HG02678 (cell line): ENCODE data around the gene GRID1.
A peak's percentile ranks its signal among the peaks of the same experiment; 100 is the strongest.
"Not testable (repeated sequence)": the region's sequence is repeated elsewhere in the genome, so short reads cannot be mapped to it uniquely, and the experiment has no call there.

ENCODE experiments used
- ATAC-seq: cut with Tn5 transposase; IDR thresholded peaks from one replicate; pipeline ENCODE4 v1.9.1; 2021; ENCODE audit warnings: mild to moderate bottlenecking, moderate library complexity; ENCODE audit not compliant: unreplicated experiment

GRID1 gene

DNA sequence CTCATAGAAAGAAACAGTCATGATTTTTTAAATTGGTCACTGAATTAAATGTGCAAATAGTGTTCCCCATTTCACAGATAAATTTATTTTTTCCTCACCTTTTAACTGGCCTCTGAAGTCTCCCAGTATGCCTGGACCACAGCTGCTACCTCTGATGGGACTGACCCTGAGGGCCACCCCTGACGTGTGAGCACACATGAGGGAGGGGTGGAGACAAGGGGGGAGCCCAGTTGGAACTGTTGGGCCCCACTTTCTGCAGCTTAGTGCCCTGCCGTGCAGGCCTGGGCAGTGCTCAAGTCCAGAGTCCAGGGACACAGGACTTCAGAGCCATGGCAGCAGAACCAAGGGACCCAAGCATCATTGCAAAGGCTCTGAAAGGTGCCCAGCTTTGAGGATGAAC is 243.9 kb downstream of the GRID1 start:
- ATAC-seq = no peak

DNA sequence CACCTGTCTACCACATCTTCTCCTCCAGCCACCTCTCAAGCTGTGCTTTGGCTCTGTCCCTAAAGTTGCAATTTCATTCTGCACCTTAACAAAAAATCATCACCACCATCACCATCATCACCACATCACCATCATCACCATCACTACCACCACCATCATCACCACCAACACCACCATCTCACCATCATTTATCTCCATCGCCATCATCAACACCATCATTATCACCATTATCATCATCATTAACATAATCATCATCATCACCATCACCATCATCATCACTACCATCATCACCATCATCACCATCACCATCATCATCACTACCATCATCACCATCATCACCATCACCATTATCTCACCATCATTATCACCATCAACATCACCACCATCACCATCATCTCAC is 245.4 kb downstream of the GRID1 start:
- no peak for ATAC-seq

DNA sequence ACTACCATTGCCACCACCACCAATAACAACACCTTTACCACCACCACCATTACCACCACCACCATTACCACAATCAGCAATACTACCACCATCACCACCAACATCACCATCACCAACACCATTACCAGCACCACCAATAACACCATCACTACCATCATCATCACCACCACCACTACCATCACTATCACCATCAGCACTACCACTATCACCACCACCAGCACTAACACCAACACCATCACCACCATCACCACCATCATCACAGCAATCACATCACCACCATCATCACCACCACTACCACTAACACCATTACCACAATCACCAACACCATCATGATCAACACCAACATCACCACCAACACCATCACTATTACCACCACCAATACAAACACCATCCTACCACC is 249.5 kb downstream of the GRID1 start:
- no peak for ATAC-seq

DNA sequence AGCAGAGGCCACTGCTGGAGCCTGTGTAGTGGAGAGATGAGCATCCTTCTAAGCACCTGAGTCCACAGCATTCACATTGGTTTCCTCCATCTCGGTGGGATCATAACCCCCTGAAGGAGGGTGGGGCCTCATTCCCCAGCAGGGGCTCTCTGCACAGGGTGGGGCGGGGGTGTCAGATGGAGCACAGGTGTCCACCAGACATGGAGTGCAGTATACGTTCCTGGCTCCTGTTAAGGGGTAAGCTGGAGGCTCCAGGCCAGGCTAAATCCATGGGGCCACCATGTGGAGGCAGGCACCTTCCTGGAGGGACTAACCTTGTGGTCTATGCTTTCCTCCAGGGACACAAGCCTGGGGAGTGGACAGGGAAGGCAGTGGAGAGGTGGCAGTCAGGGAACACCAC is 252.6 kb downstream of the GRID1 start:
- ATAC-seq = no peak

DNA sequence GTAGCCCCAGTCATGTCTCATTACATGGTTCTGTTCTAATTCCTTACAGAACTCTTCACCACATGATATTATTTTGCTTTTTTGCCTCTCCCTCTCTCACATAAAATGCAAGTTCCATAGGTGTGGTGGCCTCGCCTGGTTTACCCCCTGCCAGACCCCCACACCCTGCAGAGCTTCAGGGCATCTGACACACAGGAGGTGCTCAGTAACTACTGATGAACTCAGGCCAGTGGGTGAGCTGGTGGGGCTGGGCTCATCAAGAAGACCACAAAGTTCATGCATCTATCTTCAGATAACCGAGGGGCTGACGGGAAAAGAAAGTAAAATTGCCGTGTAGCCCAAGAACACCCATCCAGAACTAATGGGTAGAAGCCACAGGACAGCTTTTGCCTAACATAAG is 253.1 kb downstream of the GRID1 start:
- ATAC-seq = no peak

DNA sequence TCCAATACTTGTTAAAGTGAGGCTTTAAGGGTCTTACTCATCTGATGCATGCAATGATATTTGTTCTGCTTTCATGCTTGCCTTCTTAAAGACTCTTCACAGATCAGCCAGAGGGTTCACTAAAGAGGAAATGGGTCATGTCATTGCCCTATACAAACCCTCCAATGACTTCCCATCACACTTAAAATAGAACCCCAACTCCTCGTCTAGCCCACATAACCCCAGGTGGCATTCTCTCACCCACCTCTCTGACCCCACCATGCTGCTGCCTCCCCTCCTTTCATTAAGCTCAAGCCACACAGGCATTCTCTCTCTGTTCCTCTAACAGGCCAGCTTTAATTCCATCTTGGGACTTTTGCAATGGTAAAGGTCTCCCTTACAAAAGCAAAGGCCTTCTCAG is 253.6 kb downstream of the GRID1 start:
- ATAC-seq = no peak

DNA sequence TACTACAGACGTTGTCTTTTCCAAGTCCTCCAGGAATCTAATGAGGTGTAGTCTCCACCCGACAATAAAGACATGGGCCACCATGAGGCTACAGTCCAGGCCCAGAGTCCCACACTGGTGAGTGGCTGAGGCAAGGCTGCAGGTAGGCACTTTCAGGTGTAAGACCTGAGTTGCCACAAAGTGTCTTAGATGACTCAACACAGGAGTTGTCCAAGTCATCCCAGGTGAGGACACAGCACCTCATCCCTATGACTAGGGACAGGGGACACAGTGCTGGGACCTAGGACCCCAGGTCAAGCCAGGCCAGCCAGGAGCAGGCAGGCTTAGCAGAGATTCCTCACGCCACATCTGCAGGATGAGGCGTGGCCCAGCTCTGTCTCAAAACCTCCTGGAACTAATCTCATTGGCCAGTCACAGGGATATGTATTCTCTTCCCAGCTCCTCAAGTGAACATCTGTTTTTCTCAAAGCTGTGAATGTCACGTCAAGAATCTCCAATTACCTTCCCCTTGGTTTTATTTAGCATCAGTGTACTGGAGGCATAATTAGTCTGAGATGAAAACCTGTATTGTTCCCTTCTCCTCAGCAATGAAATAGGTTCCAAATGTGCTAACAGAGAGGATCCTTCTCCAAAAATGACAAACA is 254.6 kb downstream of the GRID1 start:
- no peak for ATAC-seq

DNA sequence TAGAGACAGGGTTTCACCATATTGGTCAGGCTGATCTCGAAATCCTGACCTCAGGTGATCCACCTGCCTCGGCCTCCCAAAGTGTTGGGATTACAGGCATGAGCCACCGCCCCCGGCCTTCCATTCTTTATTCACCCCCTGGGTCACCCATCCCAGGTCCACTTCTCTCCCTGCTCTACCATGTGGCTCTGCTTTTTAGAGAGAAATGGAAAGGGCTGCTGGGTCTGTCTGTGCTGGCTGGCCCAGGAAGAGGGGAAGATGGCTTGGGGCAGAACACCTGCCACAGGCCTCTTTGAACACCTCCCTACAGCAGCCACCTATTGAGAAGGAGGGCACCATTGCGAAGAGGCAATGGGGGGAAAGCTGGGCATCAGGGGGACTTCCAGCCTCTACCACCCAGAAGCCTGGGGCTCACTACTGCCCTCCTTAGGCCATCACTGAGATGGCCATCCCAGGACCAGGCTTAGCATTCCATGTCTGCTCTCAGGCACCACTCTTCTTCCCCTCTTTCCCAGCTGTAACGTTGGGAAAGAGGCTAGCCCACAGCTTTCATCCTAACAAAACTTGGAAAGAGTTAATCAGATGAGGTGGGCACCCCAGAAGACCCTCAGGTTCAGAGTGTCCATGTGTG is 256.3 kb downstream of the GRID1 start:
- ATAC-seq = no peak

DNA sequence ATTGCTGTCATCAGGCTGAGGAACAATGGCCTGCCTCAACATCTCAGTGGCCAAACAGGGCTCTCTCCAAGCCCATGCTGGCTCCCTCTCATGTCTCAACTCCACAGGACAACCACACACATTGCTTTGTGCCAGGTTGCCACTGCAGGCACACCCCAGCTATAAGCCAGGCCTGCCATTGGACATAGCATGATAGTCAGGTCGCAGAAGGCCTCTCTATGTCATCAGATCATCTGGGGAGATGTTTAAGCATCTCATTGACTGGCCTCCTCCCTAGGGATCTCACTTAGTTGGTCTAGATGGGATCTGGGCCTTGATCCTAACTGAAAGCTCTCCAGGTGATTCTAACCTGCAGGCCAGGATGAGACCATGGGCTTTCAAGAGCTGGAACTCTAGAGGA is 257.2 kb downstream of the GRID1 start:
- ATAC-seq = no peak

DNA sequence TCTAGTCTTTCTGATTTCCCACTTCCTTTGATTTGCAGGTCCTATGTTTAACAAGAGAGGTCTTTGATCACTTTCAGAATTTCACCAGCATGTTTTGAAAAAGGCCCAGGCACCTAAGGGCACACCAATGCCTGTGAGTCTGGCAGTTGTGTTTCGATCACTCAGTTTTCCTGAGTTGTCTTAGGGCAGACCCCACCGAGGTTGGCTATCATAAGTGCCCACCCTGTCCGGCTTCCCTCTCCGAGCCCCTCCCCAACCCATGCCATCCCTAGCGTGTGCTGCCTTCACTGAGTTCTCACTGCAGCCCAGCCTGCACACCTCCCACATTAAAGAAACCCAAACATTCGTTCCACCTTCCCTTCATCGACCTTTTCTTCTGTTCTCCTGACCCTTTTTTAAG is 257.9 kb downstream of the GRID1 start:
- no peak for ATAC-seq

DNA sequence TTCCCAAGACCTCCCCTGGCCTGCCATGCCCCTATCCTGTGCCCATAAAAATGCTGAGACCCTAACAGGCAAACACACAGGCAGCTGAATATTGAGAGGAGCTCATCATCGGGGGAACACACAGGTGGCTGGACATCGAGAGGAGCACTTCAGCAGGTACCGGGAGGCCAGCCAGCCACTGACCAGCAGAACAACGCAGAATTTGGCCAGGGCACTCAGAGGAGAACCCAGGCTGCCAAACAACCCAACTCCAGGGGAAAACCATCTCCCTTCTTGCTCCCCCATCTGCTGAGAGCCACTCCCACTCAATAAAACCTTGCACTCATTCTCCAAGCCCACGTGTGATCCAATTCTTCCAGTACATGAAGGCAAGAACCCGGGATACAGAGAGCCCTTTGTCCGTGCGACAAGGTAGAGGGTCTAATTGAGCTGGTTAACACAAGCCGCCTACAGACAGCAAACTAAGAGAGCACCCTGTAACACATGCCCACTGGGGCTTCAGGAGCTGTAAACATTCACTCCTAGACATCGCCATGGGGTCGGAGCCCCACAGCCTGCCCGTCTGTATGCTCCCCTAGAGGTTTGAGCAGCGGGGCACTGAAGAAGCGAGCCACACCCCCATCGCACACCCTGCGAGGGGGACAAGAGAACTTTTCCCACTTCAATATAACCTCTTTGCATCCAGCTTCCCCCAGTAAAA is 258.8 kb downstream of the GRID1 start:
- not testable (repeated sequence) for ATAC-seq

DNA sequence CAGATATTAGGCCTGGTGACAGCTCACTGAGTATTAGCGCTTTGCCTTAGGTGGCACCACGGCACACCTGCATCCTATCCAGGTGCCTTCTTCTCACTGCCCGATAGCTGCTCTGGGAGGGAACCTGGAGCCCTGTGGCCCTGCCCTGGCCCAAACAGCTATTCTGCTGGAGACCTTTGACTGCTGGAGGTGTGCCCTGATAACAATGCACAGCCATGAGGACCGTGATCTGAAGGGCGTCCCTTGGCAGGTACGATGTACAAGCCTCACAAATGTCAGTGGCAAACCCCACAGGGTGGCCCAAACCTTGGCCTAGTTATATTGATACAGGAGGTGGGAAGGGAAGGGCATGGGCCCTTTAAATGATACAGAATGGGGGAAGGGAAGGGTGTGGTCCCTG is 259.5 kb downstream of the GRID1 start:
- ATAC-seq = no peak

DNA sequence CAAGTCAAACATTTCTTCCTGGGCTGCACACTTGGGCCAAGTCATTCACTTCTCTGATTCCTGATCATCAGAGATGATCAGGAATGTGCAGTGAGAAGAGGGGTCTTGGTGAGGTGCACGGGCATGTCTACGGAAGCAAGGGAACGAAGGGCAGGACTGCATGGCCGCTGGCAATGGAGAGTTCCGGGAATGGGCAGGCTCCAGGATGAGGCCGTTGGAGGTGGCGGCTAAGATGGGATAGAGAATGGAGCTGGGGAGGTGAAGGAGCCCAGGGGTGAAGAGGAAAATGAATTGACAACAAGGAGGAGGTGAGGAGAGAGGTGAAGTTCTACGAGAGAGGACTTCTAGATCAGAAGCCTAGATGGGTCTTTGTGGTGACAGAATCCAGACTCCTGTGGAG is 260.0 kb downstream of the GRID1 start:
- no peak for ATAC-seq

DNA sequence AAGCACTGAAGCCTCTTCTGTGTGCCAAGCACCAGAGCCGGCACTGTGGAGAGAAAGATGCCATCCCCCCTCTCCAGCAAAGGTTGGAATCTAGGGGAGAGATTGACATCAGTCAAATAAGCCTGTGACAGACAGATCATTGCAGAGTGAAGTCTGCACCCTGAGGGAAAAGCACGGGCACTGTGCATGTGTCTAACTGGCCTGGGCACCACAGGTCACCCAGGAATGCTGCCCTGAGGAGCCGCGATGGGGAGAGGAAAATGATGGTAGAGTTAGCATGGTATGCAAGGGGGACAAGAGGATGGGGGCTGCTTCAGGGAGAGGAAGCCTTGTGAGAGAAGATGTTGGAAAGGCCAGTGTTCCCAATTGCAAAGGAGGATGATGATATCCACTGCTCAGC is 261.0 kb downstream of the GRID1 start:
- ATAC-seq = no peak

DNA sequence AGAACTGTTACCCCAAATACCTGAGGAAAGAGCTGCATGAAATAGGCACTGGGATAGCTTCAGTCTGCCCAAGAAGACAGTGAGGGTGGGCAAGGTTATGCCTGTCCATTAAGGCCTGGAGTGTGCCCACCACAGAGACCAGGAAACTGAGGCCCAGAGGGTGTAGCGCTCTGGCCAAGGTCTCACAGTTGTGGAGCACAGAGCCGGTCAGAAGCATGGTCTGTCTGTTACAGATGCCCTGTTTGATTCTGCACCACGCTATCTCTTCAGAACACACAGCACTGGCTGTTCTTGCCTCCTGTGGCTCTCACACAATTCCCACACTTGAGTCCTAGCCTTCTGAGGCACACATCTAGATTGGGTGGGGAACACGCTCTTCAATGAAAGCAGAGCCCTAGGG is 261.4 kb downstream of the GRID1 start:
- no peak for ATAC-seq

DNA sequence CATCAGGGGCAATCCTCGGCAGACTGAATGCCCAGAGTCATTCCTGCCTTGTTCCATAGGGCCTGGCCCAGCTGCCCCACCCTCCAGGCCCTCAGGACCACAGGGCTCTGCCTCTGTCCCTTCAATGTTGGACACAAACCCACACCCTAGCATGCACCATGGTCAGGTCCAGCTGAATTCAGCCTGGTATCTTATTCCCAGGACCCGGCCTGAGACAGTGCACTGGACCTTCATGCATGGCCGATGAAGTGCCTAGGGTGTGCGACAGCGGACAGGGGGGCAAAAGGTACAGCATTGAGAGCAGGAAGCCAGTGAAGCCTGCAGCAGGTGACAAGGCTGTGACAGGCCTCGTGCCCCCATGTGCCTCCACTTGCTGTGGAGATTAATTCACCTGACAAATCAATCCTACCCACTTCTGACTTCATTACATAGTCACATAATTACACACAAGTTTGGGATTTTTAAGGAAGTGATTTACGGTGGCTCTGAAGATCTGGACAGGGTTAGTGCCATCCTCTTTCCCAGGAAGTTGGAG is 261.9 kb downstream of the GRID1 start:
- ATAC-seq = no peak

DNA sequence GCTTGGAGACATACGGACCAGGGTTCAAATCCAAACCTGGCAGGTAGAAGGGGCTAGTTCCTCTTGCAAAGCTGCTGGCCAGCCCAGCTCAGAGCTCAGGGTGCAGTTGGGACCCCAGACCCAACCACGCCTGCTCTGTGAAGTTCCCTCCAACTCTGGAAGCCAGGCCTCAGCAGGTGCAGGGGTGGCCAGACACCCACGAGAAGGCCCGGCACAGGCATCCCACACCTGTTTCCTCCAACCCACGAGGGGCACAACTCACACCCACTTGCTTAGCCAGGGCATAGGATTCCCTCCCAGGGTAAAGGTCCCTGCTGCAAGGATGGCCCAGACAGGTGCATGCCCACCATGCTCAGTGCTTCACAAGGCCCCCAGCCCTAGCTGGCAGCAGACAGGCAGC is 262.4 kb downstream of the GRID1 start:
- ATAC-seq = no peak

DNA sequence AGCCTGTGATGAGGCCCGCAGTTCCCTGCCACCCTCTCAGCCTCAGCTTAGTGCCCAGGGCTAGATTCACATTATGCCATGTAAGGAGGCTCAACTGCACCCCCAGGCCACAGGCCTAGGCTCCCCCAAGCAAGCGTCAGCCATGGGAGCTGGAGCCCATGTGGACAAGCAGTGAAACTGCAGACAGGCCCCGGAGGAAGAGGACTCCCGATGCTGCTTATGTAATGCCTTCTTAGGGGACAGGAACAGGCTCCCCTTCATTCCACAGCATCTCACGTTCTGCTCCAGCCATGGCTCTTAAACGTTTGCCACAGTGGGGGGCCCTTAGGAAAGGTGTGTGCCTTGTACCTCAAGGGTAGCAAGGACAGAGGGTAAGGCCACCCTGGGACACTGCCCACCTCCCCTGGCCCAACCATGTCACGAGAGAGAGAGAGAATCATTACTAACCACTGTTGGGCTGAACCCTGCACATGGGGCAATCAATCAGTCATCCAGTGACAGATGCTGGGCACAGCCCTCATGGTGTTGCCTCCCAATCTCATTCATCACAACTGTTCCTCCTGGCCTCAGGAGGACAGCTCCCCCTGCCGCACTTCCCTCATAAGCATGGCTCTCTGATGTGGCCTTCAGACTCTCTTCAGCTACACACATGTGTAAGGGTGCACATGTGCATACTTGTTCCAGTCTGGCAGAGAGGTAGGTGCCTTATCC is 263.0 kb downstream of the GRID1 start:
- ATAC-seq = no peak

DNA sequence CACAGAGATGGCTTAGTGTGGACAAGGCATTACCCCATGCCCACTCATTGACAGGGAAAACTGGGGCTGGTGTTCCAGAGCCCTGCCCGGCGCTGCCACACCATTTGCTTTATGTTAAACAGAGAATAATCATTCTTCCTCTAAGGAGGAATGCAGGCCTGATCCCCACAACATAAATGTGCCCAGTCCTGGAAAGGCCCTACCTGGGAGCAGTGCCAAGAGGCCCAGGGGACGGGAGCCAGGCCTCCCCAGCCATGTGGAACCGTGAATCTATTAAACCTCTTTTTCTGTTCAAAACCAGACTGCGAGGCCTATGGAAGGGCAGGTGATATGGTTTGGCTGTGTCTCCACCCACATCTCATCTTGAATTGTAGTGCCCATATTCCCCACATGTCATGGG is 264.1 kb downstream of the GRID1 start:
- ATAC-seq = no peak

DNA sequence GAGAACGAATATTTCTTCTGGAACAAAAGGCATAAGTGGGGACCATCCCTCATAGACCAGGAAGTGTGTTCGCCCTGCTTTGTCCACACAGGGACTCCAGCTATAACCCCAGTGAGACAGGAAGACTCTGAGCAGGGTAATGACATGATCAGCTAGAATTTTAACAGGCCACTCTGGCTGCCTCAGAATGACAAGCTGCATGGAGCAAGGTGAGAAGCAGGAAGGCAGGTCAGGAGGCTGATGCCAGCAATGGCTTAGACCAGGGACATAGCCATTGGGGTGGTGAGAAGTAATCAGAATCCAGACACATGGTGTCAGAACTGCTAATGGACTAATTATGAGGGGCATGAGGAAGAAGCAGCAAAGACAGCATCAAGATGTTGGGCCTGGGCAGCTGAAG is 264.6 kb downstream of the GRID1 start:
- ATAC-seq = no peak

DNA sequence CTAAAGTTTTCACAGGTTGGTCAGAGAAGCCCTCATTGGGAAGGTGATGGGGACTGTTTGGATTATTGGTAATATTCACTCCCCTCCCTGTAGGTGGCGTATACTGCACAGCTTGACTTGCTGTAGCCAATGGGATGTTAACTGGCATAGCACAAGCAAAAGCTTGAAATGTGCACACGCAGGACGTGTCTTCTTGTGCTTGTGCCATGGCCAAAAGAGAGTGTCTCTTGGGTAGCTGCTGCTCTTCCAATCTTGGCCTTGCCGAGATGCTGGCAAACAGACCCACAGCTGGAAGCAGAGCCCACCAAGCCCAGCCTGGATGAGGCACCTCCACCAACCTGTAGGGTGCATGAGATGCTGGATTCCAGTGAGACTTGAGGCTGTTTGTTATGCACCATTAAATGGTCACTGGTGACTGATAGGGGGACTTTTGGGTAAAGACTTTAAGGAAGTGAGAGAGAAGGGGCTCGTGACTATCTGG is 266.0 kb downstream of the GRID1 start:
- ATAC-seq = peak; percentile 69
